NCI-H2227 treated with DMSO at 0.1 percent for 48 hours (cell line): ENCODE measurements around the gene ATG9A.
A peak's percentile ranks its signal among the peaks of the same experiment; 100 is the strongest.

Experiments
- DNase-seq: peaks from one replicate; lab custom pipeline; 2025; lab: John Stamatoyannopoulos, UW

ATG9A gene

GRCh38 chr2:219175928-219176817 lies 53.3 kb downstream of the ATG9A start:
- no peak for DNase-seq

- DNase-seq: no peak
Measured at GRCh38 chr2:219175486-219175885, 54.0 kb downstream of the ATG9A start.

- DNase-seq: no peak
Measured at GRCh38 chr2:219174801-219175200, 54.6 kb downstream of the ATG9A start.

GRCh38 chr2:219174146-219174545 lies 55.3 kb downstream of the ATG9A start:
- no peak for DNase-seq

- DNase-seq: no peak
Measured at GRCh38 chr2:219173176-219173575, 56.3 kb downstream of the ATG9A start.

GRCh38 chr2:219172231-219173154 lies 56.9 kb downstream of the ATG9A start:
- DNase-seq: no peak

- DNase-seq: peak; percentile 13
Measured at GRCh38 chr2:219171231-219171651, 58.2 kb downstream of the ATG9A start.

GRCh38 chr2:219169930-219170654 lies 59.3 kb downstream of the ATG9A start, which contains the start of gene SLC23A3:
Gene SLC23A3 (minus strand): TSS chr2:219170029. CDS start chr2:219169984, 45 bp downstream.
- DNase-seq: no peak
